Loucy (cell line): ENCODE results near the gene FBXL2.

Experiments
- H2AFZ ChIP-seq: fragments of 200-600 bp; sonication (generic); 2 replicates; pipeline ENCODE4 v1.6.0; 2016; ENCODE audit warnings: antibody characterized with exemption, mild to moderate bottlenecking, low read length, moderate library complexity
- H3F3A ChIP-seq: fragments of 200-600 bp; 2 replicates; pipeline ENCODE4 v1.6.0; 2016; ENCODE audit warnings: antibody characterized with exemption, low read depth, mild to moderate bottlenecking
- H3K27me3 ChIP-seq: fragments of 200-600 bp; sonication (generic); 2 replicates; pipeline ENCODE4 v1.6.1; 2014; ENCODE audit warnings: low read length, mild to moderate bottlenecking; ENCODE audit not compliant: insufficient read depth, poor library complexity, severe bottlenecking
- H3K36me3 ChIP-seq: fragments of 200-600 bp; sonication (generic); 2 replicates; pipeline ENCODE4 v1.6.1; 2016; ENCODE audit warnings: low read length; ENCODE audit not compliant: insufficient read depth
- H3K4me1 ChIP-seq: fragments of 200-600 bp; sonication (generic); 2 replicates; pipeline ENCODE4 v1.5.1; 2014; ENCODE audit warnings: low read length, mild to moderate bottlenecking; ENCODE audit not compliant: insufficient read depth, poor library complexity, severe bottlenecking
- H3K4me2 ChIP-seq: fragments of 200-600 bp; sonication (generic); 2 replicates; pipeline ENCODE4 v1.6.0; 2014; ENCODE audit warnings: antibody characterized with exemption, low read length, low read depth, mild to moderate bottlenecking; ENCODE audit not compliant: poor library complexity, severe bottlenecking
- H3K4me3 ChIP-seq: fragments of 200-600 bp; sonication (generic); 2 replicates; pipeline ENCODE4 v1.5.1; 2014; ENCODE audit warnings: low read length, mild to moderate bottlenecking, mixed read lengths; ENCODE audit not compliant: poor library complexity, severe bottlenecking
- H3K79me2 ChIP-seq: fragments of 200-600 bp; sonication (generic); 2 replicates; pipeline ENCODE4 v1.6.1; 2014; ENCODE audit warnings: low read length; ENCODE audit not compliant: insufficient read depth
- H3K9ac ChIP-seq: fragments of 200-600 bp; sonication (generic); 2 replicates; pipeline ENCODE4 v1.6.0; 2014; ENCODE audit warnings: mild to moderate bottlenecking, low read depth, low read length, moderate library complexity; ENCODE audit not compliant: poor library complexity, severe bottlenecking
- H3K9me2 ChIP-seq: fragments of 200-600 bp; sonication (generic); replicated peaks from 2 replicates; pipeline ENCODE4 v1.6.1; 2016; ENCODE audit warnings: low read depth, low read length, mixed read lengths
- H3K9me3 ChIP-seq: fragments of 200-600 bp; sonication (generic); 2 replicates; pipeline ENCODE4 v1.6.1; 2014; ENCODE audit warnings: mild to moderate bottlenecking, antibody characterized with exemption, low read length, low read depth; ENCODE audit not compliant: insufficient read depth
- H4K20me1 ChIP-seq: fragments of 200-600 bp; sonication (generic); 2 replicates; pipeline ENCODE4 v1.6.0; 2014; ENCODE audit warnings: antibody characterized with exemption, low read length, mild to moderate bottlenecking; ENCODE audit not compliant: insufficient read depth, poor library complexity, severe bottlenecking
- EZH2phosphoT487 ChIP-seq: fragments of 200-600 bp; IDR thresholded peaks from 2 replicates; pipeline ENCODE4 v1.6.1; 2018; ENCODE audit warnings: antibody characterized with exemption, mild to moderate bottlenecking, moderate library complexity, borderline replicate concordance
- TF ChIP-seq, protein P1 (sequence below): fragments of 200-600 bp; sonication (generic); conservative IDR thresholded peaks from 2 replicates; pipeline ENCODE4 v1.5.1; 2014; ENCODE audit warnings: mild to moderate bottlenecking, antibody characterized with exemption, low read length

FBXL2 gene

DNA sequence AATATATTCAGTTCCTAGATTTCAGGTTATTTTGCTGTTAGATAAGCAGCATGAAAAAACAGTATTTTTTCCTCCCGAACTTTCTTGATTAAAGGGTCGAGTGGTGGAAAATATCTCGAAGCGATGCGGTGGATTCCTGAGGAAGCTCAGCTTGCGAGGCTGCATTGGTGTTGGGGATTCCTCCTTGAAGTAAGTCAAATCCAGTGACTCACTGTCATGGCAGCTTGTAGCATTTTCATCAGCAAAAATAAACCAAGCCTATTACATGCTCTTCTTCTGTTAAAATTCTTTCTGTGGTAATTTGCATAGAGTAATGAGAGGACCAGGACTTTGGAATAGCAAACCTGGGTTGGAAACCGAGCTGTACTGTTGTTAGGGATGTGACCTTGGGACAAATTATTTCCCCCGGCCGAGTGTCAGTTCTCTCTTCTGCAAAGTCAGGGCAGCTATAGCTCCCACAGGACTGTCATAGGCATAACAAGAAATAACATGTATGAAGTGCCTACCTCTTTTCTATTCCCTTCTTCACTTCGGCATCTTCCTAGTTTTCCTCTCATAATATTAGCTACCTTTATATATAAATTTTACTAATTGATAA is 87.4 kb downstream of the FBXL2 start:
- Histone ChIP-seq H2AFZ (0 out of 2 replicates have a peak overlapping the region, but pooled peaks have one; percentile 19), H3K9ac (no peak overlapping the region)
- TF ChIP-seq, protein P1, sequence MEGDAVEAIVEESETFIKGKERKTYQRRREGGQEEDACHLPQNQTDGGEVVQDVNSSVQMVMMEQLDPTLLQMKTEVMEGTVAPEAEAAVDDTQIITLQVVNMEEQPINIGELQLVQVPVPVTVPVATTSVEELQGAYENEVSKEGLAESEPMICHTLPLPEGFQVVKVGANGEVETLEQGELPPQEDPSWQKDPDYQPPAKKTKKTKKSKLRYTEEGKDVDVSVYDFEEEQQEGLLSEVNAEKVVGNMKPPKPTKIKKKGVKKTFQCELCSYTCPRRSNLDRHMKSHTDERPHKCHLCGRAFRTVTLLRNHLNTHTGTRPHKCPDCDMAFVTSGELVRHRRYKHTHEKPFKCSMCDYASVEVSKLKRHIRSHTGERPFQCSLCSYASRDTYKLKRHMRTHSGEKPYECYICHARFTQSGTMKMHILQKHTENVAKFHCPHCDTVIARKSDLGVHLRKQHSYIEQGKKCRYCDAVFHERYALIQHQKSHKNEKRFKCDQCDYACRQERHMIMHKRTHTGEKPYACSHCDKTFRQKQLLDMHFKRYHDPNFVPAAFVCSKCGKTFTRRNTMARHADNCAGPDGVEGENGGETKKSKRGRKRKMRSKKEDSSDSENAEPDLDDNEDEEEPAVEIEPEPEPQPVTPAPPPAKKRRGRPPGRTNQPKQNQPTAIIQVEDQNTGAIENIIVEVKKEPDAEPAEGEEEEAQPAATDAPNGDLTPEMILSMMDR: no peak
- no peak for TF ChIP-seq EZH2phosphoT487

DNA sequence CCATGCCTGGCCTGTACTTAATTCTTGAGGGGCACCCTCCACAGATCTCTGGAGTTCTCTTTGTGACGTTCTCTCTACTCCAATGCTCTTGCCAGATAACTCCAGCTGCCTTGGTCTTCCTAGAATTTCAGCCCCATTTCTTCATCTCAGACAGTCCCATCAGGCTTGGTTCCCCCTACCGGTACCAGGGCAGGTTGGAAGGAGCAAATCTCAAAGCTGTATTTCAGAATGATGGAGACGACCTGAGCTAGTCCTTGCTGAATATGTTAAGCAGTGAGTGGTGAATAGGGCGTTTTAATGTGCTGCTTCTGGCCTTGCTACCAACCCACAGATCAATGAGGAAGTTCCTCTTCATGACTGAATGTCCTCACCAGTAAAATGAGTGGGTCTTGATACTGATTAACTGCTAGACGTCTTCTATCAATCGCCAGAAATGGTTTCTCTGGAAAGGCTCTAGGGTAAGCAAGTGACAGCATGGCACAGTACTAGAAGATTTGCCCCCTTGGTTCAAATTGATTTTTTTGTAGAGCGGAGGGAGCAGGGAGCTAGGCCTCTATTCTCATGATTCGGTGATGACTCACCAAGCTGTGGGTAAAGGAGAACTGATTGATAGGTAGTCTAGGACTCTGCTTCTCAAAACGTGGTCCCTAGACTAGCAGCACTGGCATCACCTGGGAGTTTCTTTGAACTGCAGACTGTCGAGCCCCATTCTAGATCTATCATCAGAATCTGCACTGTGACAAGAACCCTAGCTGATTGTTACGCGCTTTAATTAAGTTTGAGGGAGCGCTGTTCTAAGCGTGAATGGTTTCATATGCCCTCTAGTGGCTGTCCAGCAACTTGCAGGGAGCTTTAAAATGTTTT is 95.2 kb downstream of the FBXL2 start:
- TF ChIP-seq, protein P1: peak; percentile 99
- no peak for TF ChIP-seq EZH2phosphoT487
- Histone ChIP-seq H3K4me2 (no peak overlapping the region), H3K4me3 (no peak overlapping the region), H2AFZ (no peak overlapping the region), H3K27me3 (no peaks in the 10 kb centered on the region), H4K20me1 (no peaks in the 10 kb centered on the region), H3K36me3 (no peaks in the 10 kb centered on the region), H3K9ac (no peak overlapping the region), H3K9me3 (0 out of 2 replicates have a peak, but pooled peaks cover 3% of the 10 kb centered on the region), H3F3A (no peaks in the 10 kb centered on the region), H3K79me2 (no peaks in the 10 kb centered on the region), H3K4me1 (no peaks in the 10 kb centered on the region), H3K9me2 (no peaks in the 10 kb centered on the region)

More for the DNA sequence above, 87.4 kb downstream of the FBXL2 start:
- Histone ChIP-seq H3K4me2 (no peak overlapping the region), H3K4me3 (no peak overlapping the region), H3K9me3 (no peaks in the 10 kb centered on the region), H3K9me2 (no peaks in the 10 kb centered on the region), H3K36me3 (no peaks in the 10 kb centered on the region), H3F3A (no peaks in the 10 kb centered on the region), H3K27me3 (no peaks in the 10 kb centered on the region), H3K4me1 (no peaks in the 10 kb centered on the region), H4K20me1 (no peaks in the 10 kb centered on the region), H3K79me2 (no peaks in the 10 kb centered on the region)

DNA sequence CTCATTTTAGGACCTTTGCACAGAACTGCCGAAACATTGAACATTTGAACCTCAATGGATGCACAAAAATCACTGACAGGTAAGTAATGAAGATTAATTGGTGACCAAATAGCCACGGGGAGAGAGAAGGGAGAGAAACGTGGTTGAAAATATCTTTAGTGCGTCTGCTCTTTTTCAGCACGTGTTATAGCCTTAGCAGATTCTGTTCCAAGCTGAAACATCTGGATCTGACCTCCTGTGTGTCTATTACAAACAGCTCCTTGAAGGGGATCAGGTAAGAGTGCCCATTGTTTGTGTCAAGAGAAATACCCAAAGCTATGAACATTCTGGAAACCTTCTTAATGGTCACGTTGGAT is 95.8 kb downstream of the FBXL2 start:
- Histone ChIP-seq H3K27me3 (no peaks in the 10 kb centered on the region), H2AFZ (no peak overlapping the region), H3K9me3 (0 out of 2 replicates have a peak, but pooled peaks cover 3% of the 10 kb centered on the region), H3K4me1 (no peaks in the 10 kb centered on the region), H3K36me3 (no peaks in the 10 kb centered on the region), H3K9me2 (no peaks in the 10 kb centered on the region), H3K9ac (no peak overlapping the region), H4K20me1 (no peaks in the 10 kb centered on the region), H3K4me2 (no peak overlapping the region), H3K79me2 (no peaks in the 10 kb centered on the region), H3F3A (no peaks in the 10 kb centered on the region), H3K4me3 (no peak overlapping the region)
- TF ChIP-seq EZH2phosphoT487: no peak
- TF ChIP-seq, protein P1: no peak
